Mesothelial cell of epicardium (in vitro differentiated cells): ENCODE results near the gene XIRP2. TPM values are rescaled to one million over a fixed set of nuclear protein-coding genes. Genes with fewer than 3 reads are reported as not detected.

ENCODE experiments used
- DNase-seq, 2 experiments: peaks; one replicate each; pipeline ENCODE4 v3.0.0; 2021; ENCODE audit warnings: low spot score in 2 of 2; ENCODE audit not compliant: unreplicated experiment in 2 of 2
- H3K27ac Mint-ChIP-seq: 2 replicates; pipeline ENCODE4 v1.8.0; 2021; ENCODE audit warnings: mixed read lengths
- H3K27me3 Mint-ChIP-seq: 2 replicates; pipeline ENCODE4 v1.8.0; 2021; ENCODE audit warnings: low read depth, mixed read lengths
- H3K36me3 Mint-ChIP-seq: 2 replicates; pipeline ENCODE4 v1.8.0; 2021; ENCODE audit warnings: mixed read lengths
- H3K4me1 Mint-ChIP-seq: 2 replicates; pipeline ENCODE4 v1.8.0; 2021; ENCODE audit warnings: mixed read lengths
- H3K4me3 Mint-ChIP-seq: 2 replicates; pipeline ENCODE4 v1.8.0; 2021; ENCODE audit warnings: mild to moderate bottlenecking, moderate library complexity, mixed read lengths
- H3K9me3 Mint-ChIP-seq: 2 replicates; pipeline ENCODE4 v1.8.0; 2021; ENCODE audit warnings: mixed read lengths
- CTCF ChIP-seq: fragments of 200-600 bp; sonication (generic); IDR thresholded peaks from one replicate; pipeline ENCODE4 v1.5.0; 2021; ENCODE audit warnings: antibody characterized with exemption; ENCODE audit not compliant: unreplicated experiment
- total RNA-seq: library from RNA; stranded (reverse); gene quantifications from 3 replicates; pipeline ENCODE4 v1.2.1, GENCODE V29; 2021

Gene XIRP2
- total RNA-seq = 0.07 TPM in 1 of 3 replicates, not detected in the others

DNA sequence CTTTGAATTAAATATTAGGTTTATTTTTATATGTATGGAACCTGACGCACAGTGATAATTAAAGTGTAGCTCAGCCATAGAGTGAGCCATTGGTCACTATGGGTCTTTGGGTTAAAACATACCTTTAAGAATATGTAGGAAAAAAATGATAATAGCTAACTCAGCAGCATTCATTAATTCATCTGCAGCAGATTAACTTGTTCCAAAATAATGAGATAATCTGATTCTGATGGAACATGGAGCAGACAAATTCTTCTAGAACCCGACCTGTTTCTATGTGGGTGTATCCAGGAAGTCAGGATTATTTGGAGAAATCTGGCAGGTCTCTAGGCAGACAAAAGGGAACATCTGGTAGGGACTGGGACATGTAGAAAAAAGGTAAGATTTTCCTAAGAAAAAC is at the start of gene XIRP2:
XIRP2 (plus strand) TSS at position 301 of the 400 bp plus-strand sequence. CDS start 15,003 bp downstream, outside the sequence.
- no peaks in the 10 kb centered on the region for H3K9me3 Mint-ChIP-seq
- no peaks in the 10 kb centered on the region for H3K27me3 Mint-ChIP-seq
- no peak for TF ChIP-seq CTCF
- no peaks in the 10 kb centered on the region for H3K36me3 Mint-ChIP-seq
- no peaks in the 10 kb centered on the region for H3K4me1 Mint-ChIP-seq
- no peak within 1 kb of the TSS for H3K27ac Mint-ChIP-seq
- no peak within 1 kb of the TSS for H3K4me3 Mint-ChIP-seq
- DNase-seq = no peak

DNA sequence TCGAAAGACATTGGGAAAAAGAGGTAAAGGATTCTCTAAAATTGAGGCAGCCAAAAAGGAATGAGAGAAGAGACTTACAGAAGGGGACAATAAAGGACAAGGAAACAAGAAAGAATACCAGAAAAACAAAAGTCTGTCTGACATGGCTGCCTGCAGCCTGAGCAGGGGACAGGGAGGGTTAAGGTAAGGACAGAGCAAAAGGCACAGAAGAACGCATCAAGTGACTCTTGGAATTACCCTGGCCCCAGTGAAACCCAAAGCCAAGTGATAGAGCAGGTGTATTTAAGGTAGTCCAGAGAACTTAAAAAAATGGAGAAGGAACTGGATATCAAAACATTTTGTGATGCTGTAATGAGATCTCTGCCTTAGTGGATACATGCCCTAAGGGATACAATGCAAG is 47.1 kb upstream of the XIRP2 start:
- no peaks in the 10 kb centered on the region for H3K27me3 Mint-ChIP-seq
- H3K27ac Mint-ChIP-seq = no peak overlapping the region
- H3K4me1 Mint-ChIP-seq = no peaks in the 10 kb centered on the region
- H3K4me3 Mint-ChIP-seq = no peak overlapping the region
- TF ChIP-seq CTCF = no peak
- H3K9me3 Mint-ChIP-seq = no peaks in the 10 kb centered on the region
- DNase-seq = no peak
- no peaks in the 10 kb centered on the region for H3K36me3 Mint-ChIP-seq

GRCh38 chr2:166841679-166842078 is 46.6 kb upstream of the XIRP2 start:
- Mint-ChIP-seq H3K27ac (no peak overlapping the region), H3K27me3 (no peaks in the 10 kb centered on the region), H3K4me1 (no peaks in the 10 kb centered on the region), H3K9me3 (no peaks in the 10 kb centered on the region), H3K36me3 (no peaks in the 10 kb centered on the region), H3K4me3 (no peak overlapping the region)
- no peak for DNase-seq
- TF ChIP-seq CTCF = no peak

GRCh38 chr2:166844111-166844510 is 44.2 kb upstream of the XIRP2 start:
- Mint-ChIP-seq H3K4me3 (no peak overlapping the region), H3K36me3 (no peaks in the 10 kb centered on the region), H3K4me1 (no peaks in the 10 kb centered on the region), H3K9me3 (peaks cover 17% of the 10 kb centered on the region), H3K27ac (no peak overlapping the region), H3K27me3 (no peaks in the 10 kb centered on the region)
- no peak for TF ChIP-seq CTCF
- DNase-seq = no peak

- no peaks in the 10 kb centered on the region for H3K36me3 Mint-ChIP-seq
- no peak overlapping the region for H3K4me3 Mint-ChIP-seq
- no peak for TF ChIP-seq CTCF
Measured at GRCh38 chr2:166862468-166863132, 25.7 kb upstream of the XIRP2 start.

More at GRCh38 chr2:166862468-166863132, 25.7 kb upstream of the XIRP2 start:
- DNase-seq = no peak
- Mint-ChIP-seq H3K27ac (no peak overlapping the region), H3K27me3 (no peaks in the 10 kb centered on the region), H3K9me3 (no peaks in the 10 kb centered on the region), H3K4me1 (peaks cover 10% of the 10 kb centered on the region)
